HL-60 (cell line): ENCODE results near the gene CTBS.

Experiments used
- DNase-seq, 2 experiments: peaks; one replicate each; pipeline ENCODE4 v3.0.0-alpha.2; 2010 to 2020; ENCODE audit warnings: low read depth in 1 of 2, low spot score in 1 of 2
- H3K27ac ChIP-seq: fragments of 250-450 bp; sonication (Bioruptor Pico); replicated peaks from 2 replicates; pipeline ENCODE4 v1.5.1; 2020; ENCODE audit warnings: mild to moderate bottlenecking, moderate library complexity
- H3K27me3 ChIP-seq: fragments of 250-450 bp; sonication (Bioruptor Pico); 2 replicates; pipeline ENCODE4 v1.5.1; 2021; ENCODE audit warnings: mild to moderate bottlenecking, moderate library complexity; ENCODE audit not compliant: insufficient read depth, poor library complexity, severe bottlenecking
- H3K4me3 ChIP-seq: replicated peaks from 2 replicates; pipeline ENCODE4 v1.5.1; 2011; ENCODE audit warnings: mild to moderate bottlenecking, control low read depth, low read length; ENCODE audit not compliant: insufficient read depth
- GABPA ChIP-seq: IDR thresholded peaks from 2 replicates; pipeline ENCODE4 v1.6.1; 2012; ENCODE audit warnings: low read depth
- POLR2AphosphoS5 ChIP-seq: IDR thresholded peaks from 2 replicates; pipeline ENCODE4 v1.6.1; 2012; ENCODE audit warnings: low read depth
- SPI1 ChIP-seq: IDR thresholded peaks from 2 replicates; pipeline ENCODE4 v1.6.1; 2012; ENCODE audit warnings: low read depth, mild to moderate bottlenecking, borderline replicate concordance
- TF ChIP-seq, protein P1 (sequence below): IDR thresholded peaks from one replicate; pipeline ENCODE4 v1.5.1; 2011; ENCODE audit warnings: low read length, control low read depth, inconsistent platforms; ENCODE audit not compliant: insufficient read depth
- TF ChIP-seq, protein P2 (sequence below): IDR thresholded peaks from 2 replicates; pipeline ENCODE4 v1.6.1; 2012; ENCODE audit warnings: low read depth; ENCODE audit not compliant: insufficient replicate concordance

CTBS gene

DNA sequence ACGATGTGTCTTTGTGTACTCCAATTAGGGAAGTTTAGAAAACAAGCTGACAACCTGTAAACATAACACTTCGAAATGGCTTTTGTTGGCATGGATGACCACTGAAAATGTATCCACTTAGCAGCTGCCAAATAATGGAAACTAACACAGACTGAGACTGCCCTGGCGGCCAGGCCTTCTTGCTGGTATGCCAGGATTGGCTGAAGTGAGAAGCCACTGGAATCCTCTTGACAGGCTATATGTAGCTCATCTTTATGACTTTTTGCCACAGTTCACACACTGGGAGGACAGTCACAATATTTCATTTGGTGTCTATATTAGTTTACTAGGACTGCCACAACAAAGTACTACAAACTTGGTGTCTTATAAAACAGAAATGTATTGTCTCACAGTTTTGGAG, 12.9 kb upstream of the CTBS start:
- Histone ChIP-seq H3K27ac (no peak overlapping the region), H3K27me3 (no peaks in the 10 kb centered on the region), H3K4me3 (no peak overlapping the region)
- TF ChIP-seq, protein P1, sequence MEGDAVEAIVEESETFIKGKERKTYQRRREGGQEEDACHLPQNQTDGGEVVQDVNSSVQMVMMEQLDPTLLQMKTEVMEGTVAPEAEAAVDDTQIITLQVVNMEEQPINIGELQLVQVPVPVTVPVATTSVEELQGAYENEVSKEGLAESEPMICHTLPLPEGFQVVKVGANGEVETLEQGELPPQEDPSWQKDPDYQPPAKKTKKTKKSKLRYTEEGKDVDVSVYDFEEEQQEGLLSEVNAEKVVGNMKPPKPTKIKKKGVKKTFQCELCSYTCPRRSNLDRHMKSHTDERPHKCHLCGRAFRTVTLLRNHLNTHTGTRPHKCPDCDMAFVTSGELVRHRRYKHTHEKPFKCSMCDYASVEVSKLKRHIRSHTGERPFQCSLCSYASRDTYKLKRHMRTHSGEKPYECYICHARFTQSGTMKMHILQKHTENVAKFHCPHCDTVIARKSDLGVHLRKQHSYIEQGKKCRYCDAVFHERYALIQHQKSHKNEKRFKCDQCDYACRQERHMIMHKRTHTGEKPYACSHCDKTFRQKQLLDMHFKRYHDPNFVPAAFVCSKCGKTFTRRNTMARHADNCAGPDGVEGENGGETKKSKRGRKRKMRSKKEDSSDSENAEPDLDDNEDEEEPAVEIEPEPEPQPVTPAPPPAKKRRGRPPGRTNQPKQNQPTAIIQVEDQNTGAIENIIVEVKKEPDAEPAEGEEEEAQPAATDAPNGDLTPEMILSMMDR = no peak
- TF ChIP-seq SPI1 (no peak), POLR2AphosphoS5 (no peak), GABPA (no peak)
- DNase-seq = no peak

DNA sequence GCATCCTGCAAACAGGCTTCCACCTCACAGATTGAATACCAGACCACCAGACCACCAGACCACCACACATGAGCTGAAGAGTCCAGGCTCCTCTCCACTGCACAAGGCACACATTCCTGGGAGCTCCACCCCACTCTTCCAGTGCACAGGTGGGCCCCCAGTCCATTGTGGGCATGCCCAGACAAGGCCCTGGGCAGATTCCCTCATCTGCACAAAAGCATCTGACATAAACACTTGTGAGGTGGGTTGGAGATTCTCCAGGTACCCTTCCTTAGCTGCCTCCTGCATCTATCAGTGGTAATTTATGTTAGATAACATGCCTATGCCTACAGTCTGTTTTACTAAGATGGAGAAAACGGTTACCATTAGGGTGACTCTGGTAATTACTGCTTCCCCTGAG, 11.6 kb upstream of the CTBS start:
- no peak for DNase-seq
- Histone ChIP-seq H3K4me3 (no peak overlapping the region), H3K27me3 (no peaks in the 10 kb centered on the region), H3K27ac (no peak overlapping the region)
- TF ChIP-seq, protein P2, sequence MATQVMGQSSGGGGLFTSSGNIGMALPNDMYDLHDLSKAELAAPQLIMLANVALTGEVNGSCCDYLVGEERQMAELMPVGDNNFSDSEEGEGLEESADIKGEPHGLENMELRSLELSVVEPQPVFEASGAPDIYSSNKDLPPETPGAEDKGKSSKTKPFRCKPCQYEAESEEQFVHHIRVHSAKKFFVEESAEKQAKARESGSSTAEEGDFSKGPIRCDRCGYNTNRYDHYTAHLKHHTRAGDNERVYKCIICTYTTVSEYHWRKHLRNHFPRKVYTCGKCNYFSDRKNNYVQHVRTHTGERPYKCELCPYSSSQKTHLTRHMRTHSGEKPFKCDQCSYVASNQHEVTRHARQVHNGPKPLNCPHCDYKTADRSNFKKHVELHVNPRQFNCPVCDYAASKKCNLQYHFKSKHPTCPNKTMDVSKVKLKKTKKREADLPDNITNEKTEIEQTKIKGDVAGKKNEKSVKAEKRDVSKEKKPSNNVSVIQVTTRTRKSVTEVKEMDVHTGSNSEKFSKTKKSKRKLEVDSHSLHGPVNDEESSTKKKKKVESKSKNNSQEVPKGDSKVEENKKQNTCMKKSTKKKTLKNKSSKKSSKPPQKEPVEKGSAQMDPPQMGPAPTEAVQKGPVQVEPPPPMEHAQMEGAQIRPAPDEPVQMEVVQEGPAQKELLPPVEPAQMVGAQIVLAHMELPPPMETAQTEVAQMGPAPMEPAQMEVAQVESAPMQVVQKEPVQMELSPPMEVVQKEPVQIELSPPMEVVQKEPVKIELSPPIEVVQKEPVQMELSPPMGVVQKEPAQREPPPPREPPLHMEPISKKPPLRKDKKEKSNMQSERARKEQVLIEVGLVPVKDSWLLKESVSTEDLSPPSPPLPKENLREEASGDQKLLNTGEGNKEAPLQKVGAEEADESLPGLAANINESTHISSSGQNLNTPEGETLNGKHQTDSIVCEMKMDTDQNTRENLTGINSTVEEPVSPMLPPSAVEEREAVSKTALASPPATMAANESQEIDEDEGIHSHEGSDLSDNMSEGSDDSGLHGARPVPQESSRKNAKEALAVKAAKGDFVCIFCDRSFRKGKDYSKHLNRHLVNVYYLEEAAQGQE = no peak
- TF ChIP-seq, protein P1 = no peak
- TF ChIP-seq POLR2AphosphoS5 (no peak), GABPA (no peak), SPI1 (no peak)

DNA sequence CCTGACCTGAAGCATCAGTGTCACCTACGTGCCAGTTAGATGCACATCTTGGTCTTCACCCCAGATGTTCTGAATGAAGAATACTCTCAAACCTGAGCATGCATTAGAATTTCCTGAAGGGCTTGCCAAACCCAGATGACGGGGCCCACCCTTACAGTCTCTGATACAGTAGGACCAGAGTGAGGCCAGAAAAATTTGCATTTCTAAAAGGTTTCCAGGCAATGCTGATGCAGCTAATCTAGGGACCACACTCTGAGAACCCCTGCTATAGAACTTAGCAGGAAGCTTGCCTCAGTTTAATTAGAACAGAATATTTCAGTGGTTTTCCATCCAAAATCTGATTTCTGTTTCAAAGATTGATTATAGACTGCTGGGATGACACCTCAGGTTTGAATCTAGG, 9.9 kb upstream of the CTBS start:
- H3K27me3 ChIP-seq = no peaks in the 10 kb centered on the region
- no peak for DNase-seq
- TF ChIP-seq GABPA (no peak), POLR2AphosphoS5 (no peak), SPI1 (no peak)
- TF ChIP-seq, protein P2 = no peak
- TF ChIP-seq, protein P1 = no peak
- H3K27ac ChIP-seq = no peak overlapping the region
- H3K4me3 ChIP-seq = no peak overlapping the region

DNA sequence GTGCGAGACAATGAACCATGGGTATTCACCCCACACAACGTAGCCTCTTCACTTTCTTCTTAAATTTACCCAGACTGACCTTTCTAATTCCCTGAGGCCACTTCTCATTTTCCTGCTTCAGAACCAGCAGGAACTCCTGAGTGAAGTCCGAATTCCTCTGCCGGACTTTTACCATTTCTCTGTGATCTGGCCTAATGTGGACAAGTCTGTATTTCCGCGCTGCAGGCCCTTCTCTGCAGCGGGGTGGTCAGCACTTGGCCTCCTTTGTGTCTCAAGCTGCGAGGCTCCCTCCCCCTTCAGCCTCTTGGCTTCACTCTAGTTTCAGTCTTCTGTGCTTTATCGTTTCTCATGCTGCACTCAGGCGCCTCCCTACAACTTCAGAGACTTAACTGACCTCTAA, 9.4 kb upstream of the CTBS start:
- no peak overlapping the region for H3K27ac ChIP-seq
- no peak overlapping the region for H3K4me3 ChIP-seq
- DNase-seq = no peak
- TF ChIP-seq, protein P1 = no peak
- TF ChIP-seq SPI1 = no peak
- TF ChIP-seq GABPA = no peak
- TF ChIP-seq POLR2AphosphoS5 = no peak
- TF ChIP-seq, protein P2 = no peak
- H3K27me3 ChIP-seq = no peaks in the 10 kb centered on the region
